AG09309 (cell line): Measurements from ENCODE around the gene ODC1.

ENCODE experiments used
- DNase-seq: peaks from one replicate; pipeline ENCODE4 v3.0.0-alpha.2; 2010; ENCODE audit warnings: low read depth
- H3K4me3 ChIP-seq: 2 replicates; pipeline ENCODE4 v1.5.1; 2011; ENCODE audit warnings: mild to moderate bottlenecking, low read depth, low read length, moderate library complexity; ENCODE audit not compliant: control insufficient read depth
- TF ChIP-seq, protein P1 (sequence below): IDR thresholded peaks from 2 replicates; pipeline ENCODE4 v1.5.1; 2011; ENCODE audit warnings: mild to moderate bottlenecking, low read depth, low read length, inconsistent platforms; ENCODE audit not compliant: insufficient read depth, control insufficient read depth; ENCODE audit errors: missing control alignments

The ODC1 gene

DNA sequence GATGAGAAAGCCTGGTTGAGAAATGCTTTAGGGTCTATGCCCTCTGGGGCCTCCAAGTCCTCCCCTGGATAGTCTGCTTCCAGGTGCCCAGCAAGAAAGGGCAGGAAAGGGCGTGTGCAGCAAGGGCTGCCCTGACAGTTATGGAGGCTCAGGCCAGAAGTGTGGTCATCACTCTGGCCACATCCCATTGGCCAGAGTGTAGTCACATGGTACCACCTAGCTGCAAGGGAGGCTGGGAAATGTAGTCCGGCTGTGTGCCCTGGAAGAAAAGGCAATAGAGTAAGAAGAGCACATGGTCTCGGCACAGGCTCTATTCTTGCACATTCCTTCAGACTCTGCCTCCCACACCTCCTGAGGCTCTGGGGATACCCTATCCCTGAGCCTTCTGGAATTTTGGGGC is 35.7 kb downstream of the ODC1 start:
- DNase-seq = no peak

DNA sequence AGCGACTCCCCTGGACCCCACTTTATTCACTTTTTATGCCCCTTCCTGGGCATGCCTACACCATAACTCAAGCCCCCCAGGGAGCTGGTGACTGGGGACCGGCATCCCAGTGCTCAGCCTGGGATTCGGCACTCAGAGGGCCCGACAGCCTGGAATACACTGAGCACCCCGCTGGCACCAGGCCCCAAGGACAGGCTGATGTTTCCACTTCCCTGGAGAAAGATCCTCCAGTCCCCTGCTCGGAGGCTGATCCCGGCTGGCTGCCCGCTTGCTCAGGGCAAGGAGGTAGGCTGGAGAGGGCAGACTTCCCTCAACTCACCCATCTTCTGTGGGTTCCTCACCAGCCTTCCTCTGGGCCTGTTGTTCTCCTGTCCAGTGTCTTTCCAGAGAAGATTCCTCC is 36.6 kb downstream of the ODC1 start:
- no peak for DNase-seq
- H3K4me3 ChIP-seq = no peak overlapping the region
- TF ChIP-seq, protein P1, sequence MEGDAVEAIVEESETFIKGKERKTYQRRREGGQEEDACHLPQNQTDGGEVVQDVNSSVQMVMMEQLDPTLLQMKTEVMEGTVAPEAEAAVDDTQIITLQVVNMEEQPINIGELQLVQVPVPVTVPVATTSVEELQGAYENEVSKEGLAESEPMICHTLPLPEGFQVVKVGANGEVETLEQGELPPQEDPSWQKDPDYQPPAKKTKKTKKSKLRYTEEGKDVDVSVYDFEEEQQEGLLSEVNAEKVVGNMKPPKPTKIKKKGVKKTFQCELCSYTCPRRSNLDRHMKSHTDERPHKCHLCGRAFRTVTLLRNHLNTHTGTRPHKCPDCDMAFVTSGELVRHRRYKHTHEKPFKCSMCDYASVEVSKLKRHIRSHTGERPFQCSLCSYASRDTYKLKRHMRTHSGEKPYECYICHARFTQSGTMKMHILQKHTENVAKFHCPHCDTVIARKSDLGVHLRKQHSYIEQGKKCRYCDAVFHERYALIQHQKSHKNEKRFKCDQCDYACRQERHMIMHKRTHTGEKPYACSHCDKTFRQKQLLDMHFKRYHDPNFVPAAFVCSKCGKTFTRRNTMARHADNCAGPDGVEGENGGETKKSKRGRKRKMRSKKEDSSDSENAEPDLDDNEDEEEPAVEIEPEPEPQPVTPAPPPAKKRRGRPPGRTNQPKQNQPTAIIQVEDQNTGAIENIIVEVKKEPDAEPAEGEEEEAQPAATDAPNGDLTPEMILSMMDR = no peak

More for the DNA sequence above, 35.7 kb downstream of the ODC1 start:
- TF ChIP-seq, protein P1 = no peak
- no peak overlapping the region for H3K4me3 ChIP-seq

DNA sequence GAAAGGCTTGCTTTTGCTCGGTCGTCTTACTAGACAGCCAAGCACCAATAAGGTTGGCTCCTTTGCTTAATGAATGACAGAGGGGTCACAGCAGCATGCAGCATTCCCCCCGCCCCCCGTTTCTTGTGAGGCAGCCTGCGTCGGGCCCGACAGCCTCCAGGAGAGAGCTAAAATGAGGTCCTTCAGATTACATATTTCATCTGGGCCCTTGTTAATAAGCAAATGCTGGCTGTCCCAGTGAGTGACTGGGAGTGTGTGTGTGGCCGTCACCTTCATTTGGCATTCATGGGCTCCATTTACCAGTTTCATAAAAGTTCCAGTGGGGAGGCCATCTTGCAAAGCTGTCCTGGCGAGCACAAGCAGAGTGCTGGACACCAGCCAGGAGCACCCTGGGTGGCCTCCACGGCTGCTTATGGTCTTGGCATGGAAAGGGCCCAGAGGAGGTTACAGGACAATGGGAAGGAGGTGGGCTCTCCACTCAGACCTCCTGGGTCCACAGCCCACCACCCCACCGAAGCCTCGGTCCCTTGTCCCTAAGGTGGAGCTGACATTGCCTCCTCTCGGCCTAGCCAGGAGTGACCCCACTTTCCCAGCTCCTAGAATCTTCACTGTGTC is 37.2 kb downstream of the ODC1 start:
- TF ChIP-seq, protein P1 = no peak
- no peak overlapping the region for H3K4me3 ChIP-seq
- no peak for DNase-seq

- TF ChIP-seq, protein P1 = no peak
- H3K4me3 ChIP-seq = no peak overlapping the region
- no peak for DNase-seq
Observed at GRCh38 chr2:10410001-10410822, 37.9 kb downstream of the ODC1 start.

GRCh38 chr2:10408649-10409579 is 39.2 kb downstream of the ODC1 start:
- DNase-seq = no peak
- no peak overlapping the region for H3K4me3 ChIP-seq
- TF ChIP-seq, protein P1 = peak; percentile 99

DNA sequence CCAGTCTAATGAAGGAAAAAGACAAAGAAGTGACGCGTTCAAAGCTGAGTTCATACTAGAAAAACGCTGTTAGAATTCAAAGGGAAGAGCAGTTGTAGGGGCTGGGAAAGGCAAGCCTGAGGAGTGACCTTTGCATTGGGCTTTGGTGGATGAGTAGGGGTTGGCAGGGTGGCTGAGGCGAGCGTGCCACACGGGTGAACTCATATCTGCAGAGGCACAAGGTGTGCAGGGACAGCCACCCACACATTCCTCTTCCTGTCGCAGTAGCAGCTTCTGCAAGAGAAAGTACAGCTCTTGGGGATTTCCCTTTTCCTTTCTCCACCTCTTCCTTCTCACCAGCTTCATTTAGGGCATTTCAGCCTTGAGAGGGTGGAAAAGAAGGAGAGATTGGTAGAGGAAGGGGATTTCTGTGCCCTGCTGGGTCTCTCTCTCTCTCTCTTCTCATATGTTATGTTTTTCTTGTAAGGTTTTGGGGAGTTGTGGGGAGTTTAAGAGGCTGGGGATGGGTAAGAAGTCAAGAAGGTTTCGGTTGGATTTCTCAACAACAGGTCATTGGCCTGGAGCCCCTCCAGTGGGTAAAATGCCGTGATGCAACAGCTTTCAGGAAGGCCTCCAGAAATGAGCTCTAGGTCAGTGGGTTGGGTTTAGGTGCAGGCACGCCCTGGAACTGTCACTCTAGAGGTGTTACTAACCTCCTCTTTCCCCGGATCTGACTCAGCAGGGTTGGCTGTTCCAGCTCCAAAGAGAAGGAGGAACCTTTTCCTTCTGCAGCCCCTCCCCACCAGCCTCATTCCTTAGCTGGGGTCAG is 40.1 kb downstream of the ODC1 start:
- DNase-seq = peak; percentile 52
- no peak overlapping the region for H3K4me3 ChIP-seq
- TF ChIP-seq, protein P1 = no peak
